ENCODE data around the gene FAM228A.
A peak's percentile ranks its signal among the peaks of the same experiment; 100 is the strongest.
"Not testable (repeated sequence)": the region's sequence is repeated elsewhere in the genome, so short reads cannot be mapped to it uniquely, and the experiment has no call there.

Gene FAM228A

DNA sequence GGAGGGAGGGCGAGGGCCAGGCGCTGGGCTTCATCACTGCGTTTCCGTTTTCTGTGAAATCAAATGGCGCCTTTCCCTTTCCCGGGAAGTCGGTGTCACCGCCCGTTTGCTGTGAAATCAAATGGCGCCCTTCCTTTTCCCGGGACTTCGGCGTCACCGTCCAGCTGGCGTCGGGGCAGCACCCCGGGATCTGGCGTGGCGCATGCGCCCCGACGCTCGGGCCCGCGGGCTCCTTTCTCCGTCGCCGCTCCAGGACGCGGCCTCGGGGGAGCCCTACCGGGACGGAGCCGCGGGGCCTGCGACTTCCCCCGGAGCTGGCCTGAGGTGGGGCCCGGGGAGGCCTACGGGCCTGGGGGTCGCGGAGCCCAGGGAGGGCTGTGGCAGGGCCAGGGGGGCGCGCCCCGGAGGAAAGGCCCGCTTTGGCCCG lies at the start of gene FAM228A:
Gene FAM228A, plus strand, starts transcription at position 203 of the 427 bp plus-strand sequence. CDS start 428 bp downstream, outside the sequence.
- Mint-ChIP-seq H3K27ac (no peak within 1 kb of the TSS), H3K27me3 (ENCODE audit: low read depth, poor library complexity) (peaks cover 3% of the 10 kb centered on the region), H3K4me1 (no peaks in the 10 kb centered on the region), H3K36me3 (ENCODE audit: low read depth) (peaks cover 11% of the 10 kb centered on the region), H3K4me3 (no peak within 1 kb of the TSS), H3K9me3 (peaks cover 13% of the 10 kb centered on the region)
- no peak for DNase-seq
- TF ChIP-seq, protein P1, sequence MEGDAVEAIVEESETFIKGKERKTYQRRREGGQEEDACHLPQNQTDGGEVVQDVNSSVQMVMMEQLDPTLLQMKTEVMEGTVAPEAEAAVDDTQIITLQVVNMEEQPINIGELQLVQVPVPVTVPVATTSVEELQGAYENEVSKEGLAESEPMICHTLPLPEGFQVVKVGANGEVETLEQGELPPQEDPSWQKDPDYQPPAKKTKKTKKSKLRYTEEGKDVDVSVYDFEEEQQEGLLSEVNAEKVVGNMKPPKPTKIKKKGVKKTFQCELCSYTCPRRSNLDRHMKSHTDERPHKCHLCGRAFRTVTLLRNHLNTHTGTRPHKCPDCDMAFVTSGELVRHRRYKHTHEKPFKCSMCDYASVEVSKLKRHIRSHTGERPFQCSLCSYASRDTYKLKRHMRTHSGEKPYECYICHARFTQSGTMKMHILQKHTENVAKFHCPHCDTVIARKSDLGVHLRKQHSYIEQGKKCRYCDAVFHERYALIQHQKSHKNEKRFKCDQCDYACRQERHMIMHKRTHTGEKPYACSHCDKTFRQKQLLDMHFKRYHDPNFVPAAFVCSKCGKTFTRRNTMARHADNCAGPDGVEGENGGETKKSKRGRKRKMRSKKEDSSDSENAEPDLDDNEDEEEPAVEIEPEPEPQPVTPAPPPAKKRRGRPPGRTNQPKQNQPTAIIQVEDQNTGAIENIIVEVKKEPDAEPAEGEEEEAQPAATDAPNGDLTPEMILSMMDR (IDR thresholded peaks at IDR 0.05): no peak

DNA sequence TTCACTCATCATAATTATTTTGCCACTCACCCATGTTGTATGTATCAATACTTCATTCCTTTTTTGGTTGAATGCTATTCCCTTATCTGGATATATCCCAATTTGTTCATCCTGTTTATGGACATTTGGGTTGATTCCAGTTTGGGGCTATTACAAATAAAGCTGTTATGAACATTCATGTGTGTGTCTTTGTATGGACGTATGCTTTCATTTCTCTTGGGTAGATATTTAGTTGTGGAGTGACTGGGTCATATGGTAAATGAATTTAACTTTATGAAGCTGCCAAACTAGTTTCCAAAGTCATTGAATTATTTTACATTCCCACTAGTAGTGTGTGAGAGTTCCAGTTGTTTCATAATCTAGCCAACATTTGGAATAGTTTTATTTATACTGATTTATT lies 48.9 kb upstream of the FAM228A start:
- peaks cover 18% of the 10 kb centered on the region for H3K9me3 Mint-ChIP-seq
- H3K4me1 Mint-ChIP-seq: peaks cover 23% of the 10 kb centered on the region
- no peak for DNase-seq
- no peak overlapping the region for H3K4me3 Mint-ChIP-seq
- H3K27ac Mint-ChIP-seq: no peak overlapping the region
- peaks cover under 1% of the 10 kb centered on the region for H3K27me3 Mint-ChIP-seq (ENCODE audit: low read depth, poor library complexity)
- TF ChIP-seq, protein P1 (IDR thresholded peaks at IDR 0.05): no peak
- H3K36me3 Mint-ChIP-seq (ENCODE audit: low read depth): peaks cover 55% of the 10 kb centered on the region

GRCh38 chr2:24132543-24132942 lies 42.3 kb upstream of the FAM228A start:
- Mint-ChIP-seq H3K4me1 (peaks cover 5% of the 10 kb centered on the region), H3K27ac (peak overlapping the region; percentile 51), H3K4me3 (no peak overlapping the region), H3K9me3 (peaks cover 37% of the 10 kb centered on the region), H3K27me3 (ENCODE audit: low read depth, poor library complexity) (peaks cover 4% of the 10 kb centered on the region), H3K36me3 (ENCODE audit: low read depth) (peaks cover 72% of the 10 kb centered on the region)
- no peak for DNase-seq
- TF ChIP-seq, protein P1 (IDR thresholded peaks at IDR 0.05): no peak

DNA sequence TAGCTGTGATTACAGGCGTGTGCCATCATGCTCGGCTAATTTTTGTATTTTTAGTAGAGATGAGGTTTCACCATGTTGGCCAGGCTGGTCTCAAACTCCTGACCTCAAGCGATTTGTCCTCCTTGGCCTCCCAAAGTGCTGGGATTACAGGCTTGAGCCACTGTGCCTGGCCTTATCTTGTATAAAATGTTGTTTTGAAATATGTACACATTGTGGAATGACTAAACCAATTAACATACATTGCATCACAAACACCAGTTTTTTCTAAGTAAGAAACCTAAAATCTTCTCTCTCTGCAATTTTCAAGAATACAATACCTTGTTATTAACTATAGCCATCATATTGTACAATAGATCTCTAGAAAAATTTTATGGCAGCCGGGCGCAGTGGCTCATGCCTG lies 34.5 kb upstream of the FAM228A start:
- peaks cover 55% of the 10 kb centered on the region for H3K36me3 Mint-ChIP-seq (ENCODE audit: low read depth)
- not testable (repeated sequence) for H3K9me3 Mint-ChIP-seq; H3K27ac Mint-ChIP-seq; H3K27me3 Mint-ChIP-seq (ENCODE audit: low read depth, poor library complexity); H3K4me3 Mint-ChIP-seq; H3K4me1 Mint-ChIP-seq; DNase-seq

GRCh38 chr2:24147364-24147763 lies 27.5 kb upstream of the FAM228A start:
- Mint-ChIP-seq H3K27ac (no peak overlapping the region), H3K27me3 (ENCODE audit: low read depth, poor library complexity) (peaks cover 8% of the 10 kb centered on the region), H3K4me3 (no peak overlapping the region), H3K36me3 (ENCODE audit: low read depth) (peaks cover 89% of the 10 kb centered on the region), H3K9me3 (peaks cover 45% of the 10 kb centered on the region), H3K4me1 (no peaks in the 10 kb centered on the region)
- TF ChIP-seq, protein P1 (IDR thresholded peaks at IDR 0.05): no peak
- no peak for DNase-seq

DNA sequence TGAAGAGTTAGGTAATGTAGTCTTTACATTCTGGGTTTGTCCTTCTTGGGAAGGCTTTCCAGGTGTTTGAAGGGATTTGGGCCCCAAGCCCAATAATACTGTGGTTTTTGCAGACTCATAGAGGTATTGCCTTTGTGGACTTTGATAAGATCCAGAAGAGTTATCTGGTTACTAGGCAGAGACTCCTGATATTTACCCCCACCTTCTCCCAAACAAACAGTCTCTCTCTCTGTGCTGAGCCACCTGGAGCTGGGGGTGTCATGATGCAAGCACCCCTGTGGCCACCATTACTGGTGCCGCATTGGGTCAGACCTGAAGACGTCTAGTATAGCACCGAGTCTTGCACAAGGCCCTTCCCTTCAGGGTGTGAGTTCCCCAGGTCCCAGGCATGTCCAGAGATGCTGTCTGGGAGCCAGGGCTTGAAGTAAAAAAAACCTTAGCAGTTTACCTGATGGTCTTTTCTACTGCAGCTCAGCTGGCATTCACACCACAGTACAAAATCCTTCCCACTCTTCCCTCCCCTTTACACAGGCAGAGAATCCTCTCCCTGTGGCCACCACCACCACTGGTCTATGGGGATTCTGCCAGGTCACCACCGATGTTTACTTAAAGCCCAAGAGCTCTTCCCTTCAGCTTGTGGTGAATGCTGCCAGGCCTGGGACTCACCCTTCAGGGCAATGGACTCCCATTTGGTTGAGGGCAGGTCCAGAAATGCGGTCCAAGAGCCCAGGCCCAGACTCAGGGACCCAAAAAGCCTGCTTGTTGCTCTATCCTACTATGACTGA lies 22.2 kb upstream of the FAM228A start:
- peaks cover 66% of the 10 kb centered on the region for H3K36me3 Mint-ChIP-seq (ENCODE audit: low read depth)
- H3K4me1 Mint-ChIP-seq: no peaks in the 10 kb centered on the region
- H3K27ac Mint-ChIP-seq: no peak overlapping the region
- no peak for DNase-seq
- TF ChIP-seq, protein P1 (IDR thresholded peaks at IDR 0.05): no peak
- peaks cover 8% of the 10 kb centered on the region for H3K27me3 Mint-ChIP-seq (ENCODE audit: low read depth, poor library complexity)
- H3K9me3 Mint-ChIP-seq: peaks cover 23% of the 10 kb centered on the region
- no peak overlapping the region for H3K4me3 Mint-ChIP-seq
